Renal cortical epithelial cell (primary cell): ENCODE results near the gene RTL10. TPM values are rescaled to one million over a fixed set of nuclear protein-coding genes. Genes with fewer than 3 reads are reported as not detected.

Experiments
- DNase-seq: peaks from one replicate; pipeline ENCODE4 v3.0.0-alpha.2; 2011; ENCODE audit warnings: low read depth
- total RNA-seq: library from RNA; depleted of rRNA; stranded (reverse); fragments of >200 nt; gene quantifications from 2 replicates; pipeline ENCODE4 v1.2.3, GENCODE V29; 2014

Gene RTL10
- total RNA-seq, 1 donor from 2014 or later = 16.9 TPM

GRCh38 chr22:19823191-19823901 is 31.3 kb downstream of the RTL10 start:
- DNase-seq = no peak

GRCh38 chr22:19822301-19823117 is 32.2 kb downstream of the RTL10 start:
- DNase-seq = no peak

GRCh38 chr22:19821523-19822300 is 33.0 kb downstream of the RTL10 start:
- no peak for DNase-seq

GRCh38 chr22:19820880-19821522 is 33.7 kb downstream of the RTL10 start:
- no peak for DNase-seq

- no peak for DNase-seq
Measured at GRCh38 chr22:19819911-19820879, 34.5 kb downstream of the RTL10 start.

- no peak for DNase-seq
Measured at GRCh38 chr22:19819208-19819910, 35.3 kb downstream of the RTL10 start.

- no peak for DNase-seq
Measured at GRCh38 chr22:19818324-19819207, 36.1 kb downstream of the RTL10 start.

- DNase-seq = no peak
Measured at GRCh38 chr22:19816372-19817119, 38.1 kb downstream of the RTL10 start.

- no peak for DNase-seq
Measured at GRCh38 chr22:19815823-19816290, 38.8 kb downstream of the RTL10 start.

- no peak for DNase-seq
Measured at GRCh38 chr22:19815093-19815822, 39.4 kb downstream of the RTL10 start.

GRCh38 chr22:19814428-19814827 is 40.2 kb downstream of the RTL10 start:
- DNase-seq = no peak

GRCh38 chr22:19812910-19813309 is 41.8 kb downstream of the RTL10 start:
- DNase-seq = no peak

- no peak for DNase-seq
Measured at GRCh38 chr22:19811811-19812771, 42.6 kb downstream of the RTL10 start.

GRCh38 chr22:19811211-19811621 is 43.5 kb downstream of the RTL10 start:
- DNase-seq = no peak

- peak; percentile 19 for DNase-seq
Measured at GRCh38 chr22:19810381-19811201, 44.1 kb downstream of the RTL10 start.
